Adrenal gland (tissue), 5 donors: Measurements from ENCODE around the gene SNX30.

ENCODE experiments used
- POLR2A ChIP-seq, 2 donors: fragments of 450-650 bp; IDR thresholded peaks; one replicate each; pipeline ENCODE4 v1.6.1; 2017; ENCODE audit warnings: antibody characterized with exemption in 2 of 2, mild to moderate bottlenecking in 2 of 2, moderate library complexity in 1 of 2
- TF ChIP-seq, protein P1 (sequence below), 6 experiments: fragments of 450-650 bp in 4 of 6; fragments of 200-600 bp in 2 of 6; sonication (generic) in 1 of 6; IDR thresholded peaks; 1 replicate in 5 of 6; 2 replicates in 1 of 6; pipeline versions ENCODE4 v1.5.1 to v1.8.0; 2016 to 2021; ENCODE audit warnings: antibody characterized with exemption in 6 of 6, mild to moderate bottlenecking in 2 of 6, moderate library complexity in 1 of 6
- donor health status: DM: no; HTN: no; CAD: no.

- TF ChIP-seq, protein P1, sequence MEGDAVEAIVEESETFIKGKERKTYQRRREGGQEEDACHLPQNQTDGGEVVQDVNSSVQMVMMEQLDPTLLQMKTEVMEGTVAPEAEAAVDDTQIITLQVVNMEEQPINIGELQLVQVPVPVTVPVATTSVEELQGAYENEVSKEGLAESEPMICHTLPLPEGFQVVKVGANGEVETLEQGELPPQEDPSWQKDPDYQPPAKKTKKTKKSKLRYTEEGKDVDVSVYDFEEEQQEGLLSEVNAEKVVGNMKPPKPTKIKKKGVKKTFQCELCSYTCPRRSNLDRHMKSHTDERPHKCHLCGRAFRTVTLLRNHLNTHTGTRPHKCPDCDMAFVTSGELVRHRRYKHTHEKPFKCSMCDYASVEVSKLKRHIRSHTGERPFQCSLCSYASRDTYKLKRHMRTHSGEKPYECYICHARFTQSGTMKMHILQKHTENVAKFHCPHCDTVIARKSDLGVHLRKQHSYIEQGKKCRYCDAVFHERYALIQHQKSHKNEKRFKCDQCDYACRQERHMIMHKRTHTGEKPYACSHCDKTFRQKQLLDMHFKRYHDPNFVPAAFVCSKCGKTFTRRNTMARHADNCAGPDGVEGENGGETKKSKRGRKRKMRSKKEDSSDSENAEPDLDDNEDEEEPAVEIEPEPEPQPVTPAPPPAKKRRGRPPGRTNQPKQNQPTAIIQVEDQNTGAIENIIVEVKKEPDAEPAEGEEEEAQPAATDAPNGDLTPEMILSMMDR (IDR thresholded peaks at IDR 0.05): no peak
- TF ChIP-seq POLR2A (IDR thresholded peaks at IDR 0.05): no peak
Measured at GRCh38 chr9:112890106-112891081, 139.8 kb downstream of the SNX30 start, which contains the start of gene SLC46A2.
